DND-41 (cell line): ENCODE data around the gene CTSE.

Experiments
- ATAC-seq: fragments of 200-7000 bp; cut with Tn5 transposase; 3 replicates; pipeline ENCODE4 v1.9.1; 2021; ENCODE audit warnings: low read depth; ENCODE audit not compliant: insufficient read depth
- DNase-seq: peaks from one replicate; pipeline ENCODE4 v3.0.0-alpha.2; 2020
- H2AFZ ChIP-seq: 2 replicates; pipeline ENCODE4 v1.6.0; 2012; ENCODE audit warnings: low read depth, low read length
- H3K27ac ChIP-seq: 2 replicates; pipeline ENCODE4 v1.5.1; 2012; ENCODE audit warnings: low read length, inconsistent platforms
- H3K27me3 ChIP-seq: fragments of 200-600 bp; sonication (generic); 2 replicates; pipeline ENCODE4 v1.6.0; 2012; ENCODE audit warnings: low read length, mild to moderate bottlenecking, inconsistent platforms; ENCODE audit not compliant: insufficient read depth, poor library complexity
- H3K36me3 ChIP-seq: 2 replicates; pipeline ENCODE4 v1.5.1; 2012; ENCODE audit warnings: low read length, inconsistent platforms; ENCODE audit not compliant: insufficient read depth
- H3K4me1 ChIP-seq: 2 replicates; pipeline ENCODE4 v1.5.1; 2012; ENCODE audit warnings: mild to moderate bottlenecking, low read length; ENCODE audit not compliant: insufficient read depth
- H3K4me2 ChIP-seq: 2 replicates; pipeline ENCODE4 v1.6.0; 2012; ENCODE audit warnings: mild to moderate bottlenecking, moderate library complexity, low read length, inconsistent platforms; ENCODE audit not compliant: insufficient read depth
- H3K4me3 ChIP-seq, 2 experiments: fragments of 200-600 bp in 1 of 2; shearing (Covaris generic) in 1 of 2; 2 replicates each; pipeline ENCODE4 v1.5.1; 2012 to 2016; ENCODE audit warnings: inconsistent platforms in 2 of 2, low read length in 2 of 2, mild to moderate bottlenecking in 2 of 2, low read depth in 1 of 2, moderate library complexity in 1 of 2
- H3K79me2 ChIP-seq: 2 replicates; pipeline ENCODE4 v1.6.0; 2012; ENCODE audit warnings: low read length, inconsistent platforms; ENCODE audit not compliant: insufficient read depth
- H3K9ac ChIP-seq: 2 replicates; pipeline ENCODE4 v1.6.0; 2012; ENCODE audit warnings: low read depth, mild to moderate bottlenecking, inconsistent platforms, low read length, moderate library complexity
- H3K9me3 ChIP-seq: 2 replicates; pipeline ENCODE4 v1.5.1; 2012; ENCODE audit warnings: low read length, moderate library complexity, mild to moderate bottlenecking, inconsistent platforms; ENCODE audit not compliant: insufficient read depth, severe bottlenecking
- H4K20me1 ChIP-seq: 2 replicates; pipeline ENCODE4 v1.6.0; 2012; ENCODE audit warnings: low read length; ENCODE audit not compliant: insufficient read depth
- CTCF ChIP-seq: IDR thresholded peaks from 2 replicates; pipeline ENCODE4 v1.5.1; 2012; ENCODE audit warnings: borderline replicate concordance, low read length, moderate library complexity, mild to moderate bottlenecking; ENCODE audit not compliant: poor library complexity, severe bottlenecking; ENCODE audit errors: extremely low read depth
- EZH2 ChIP-seq: IDR thresholded peaks from 3 replicates; pipeline ENCODE4 v1.6.1; 2012; ENCODE audit warnings: borderline replicate concordance, low read depth, mild to moderate bottlenecking, moderate library complexity, low read length, inconsistent platforms; ENCODE audit not compliant: severe bottlenecking

CTSE gene

GRCh38 chr1:205990226-205990625, 33.5 kb downstream of the CTSE start:
- Histone ChIP-seq H3K27me3 (no peaks in the 10 kb centered on the region), H3K27ac (no peak overlapping the region), H2AFZ (no peak overlapping the region), H3K4me2 (no peak overlapping the region), H3K9ac (no peak overlapping the region), H3K79me2 (no peaks in the 10 kb centered on the region), H3K9me3 (no peaks in the 10 kb centered on the region), H4K20me1 (no peaks in the 10 kb centered on the region), H3K36me3 (no peaks in the 10 kb centered on the region), H3K4me1 (no peaks in the 10 kb centered on the region), H3K4me3 (no peak overlapping the region)
- no peak for TF ChIP-seq EZH2
- TF ChIP-seq CTCF, result no peak
- no peak for ATAC-seq
- DNase-seq, result no peak

GRCh38 chr1:205989786-205990185, 33.9 kb downstream of the CTSE start:
- H3K27me3 ChIP-seq, result no peaks in the 10 kb centered on the region
- H3K27ac ChIP-seq, result no peak overlapping the region
- no peak overlapping the region for H3K4me2 ChIP-seq
- no peaks in the 10 kb centered on the region for H3K4me1 ChIP-seq
- ATAC-seq (no peak), DNase-seq (no peak)
- no peaks in the 10 kb centered on the region for H3K36me3 ChIP-seq
- no peaks in the 10 kb centered on the region for H4K20me1 ChIP-seq
- no peak for TF ChIP-seq EZH2
- TF ChIP-seq CTCF, result no peak
- H3K79me2 ChIP-seq, result no peaks in the 10 kb centered on the region
- H3K4me3 ChIP-seq, result no peak overlapping the region
- H2AFZ ChIP-seq, result no peak overlapping the region
- no peak overlapping the region for H3K9ac ChIP-seq
- no peaks in the 10 kb centered on the region for H3K9me3 ChIP-seq

- Histone ChIP-seq H3K4me2 (no peak overlapping the region), H3K4me3 (no peak overlapping the region), H3K9ac (no peak overlapping the region), H3K36me3 (no peaks in the 10 kb centered on the region), H3K79me2 (no peaks in the 10 kb centered on the region), H3K27me3 (no peaks in the 10 kb centered on the region), H3K9me3 (no peaks in the 10 kb centered on the region), H4K20me1 (0 out of 2 replicates have a peak, but pooled peaks cover 2% of the 10 kb centered on the region), H3K27ac (no peak overlapping the region), H3K4me1 (no peaks in the 10 kb centered on the region), H2AFZ (no peak overlapping the region)
- ATAC-seq (no peak), DNase-seq (no peak)
- TF ChIP-seq CTCF (no peak), EZH2 (no peak)
Observed at GRCh38 chr1:205988585-205988995, 35.1 kb downstream of the CTSE start.

GRCh38 chr1:205986861-205987260, 36.8 kb downstream of the CTSE start:
- Histone ChIP-seq H3K9ac (no peak overlapping the region), H3K9me3 (no peaks in the 10 kb centered on the region), H3K79me2 (no peaks in the 10 kb centered on the region), H3K4me3 (no peak overlapping the region), H3K36me3 (no peaks in the 10 kb centered on the region), H3K4me2 (no peak overlapping the region), H2AFZ (no peak overlapping the region), H4K20me1 (0 out of 2 replicates have a peak, but pooled peaks cover 2% of the 10 kb centered on the region), H3K27me3 (no peaks in the 10 kb centered on the region), H3K4me1 (no peaks in the 10 kb centered on the region), H3K27ac (no peak overlapping the region)
- TF ChIP-seq EZH2 (no peak), CTCF (no peak)
- no peak for ATAC-seq
- DNase-seq, result no peak
